ENCODE measurements around the gene SCN1B.
A peak's percentile ranks its signal among the peaks of the same experiment; 100 is the strongest.
"Not testable (repeated sequence)": the region's sequence is repeated elsewhere in the genome, so short reads cannot be mapped to it uniquely, and the experiment has no call there.

SCN1B gene

DNA sequence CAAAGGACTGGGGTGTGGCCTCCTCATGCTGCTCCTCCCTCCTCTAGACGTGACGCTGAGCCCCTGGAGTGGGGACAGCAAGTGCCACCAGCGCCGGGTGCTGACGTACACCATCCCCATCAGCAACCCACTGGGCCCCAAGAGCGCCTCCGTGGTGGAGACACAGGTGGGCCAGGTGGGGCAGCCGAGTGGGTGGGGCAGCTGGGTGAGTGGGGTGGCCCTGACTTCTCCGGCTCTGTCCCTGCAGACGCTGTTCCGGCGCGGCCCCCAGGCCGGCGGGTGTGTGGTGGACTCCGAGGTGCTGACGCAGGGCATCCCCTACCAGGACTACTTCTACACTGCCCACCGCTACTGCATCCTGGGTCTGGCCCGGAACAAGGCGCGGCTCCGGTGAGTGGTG is 11.1 kb upstream of the SCN1B start:
- DNase-seq, result no peak

DNA sequence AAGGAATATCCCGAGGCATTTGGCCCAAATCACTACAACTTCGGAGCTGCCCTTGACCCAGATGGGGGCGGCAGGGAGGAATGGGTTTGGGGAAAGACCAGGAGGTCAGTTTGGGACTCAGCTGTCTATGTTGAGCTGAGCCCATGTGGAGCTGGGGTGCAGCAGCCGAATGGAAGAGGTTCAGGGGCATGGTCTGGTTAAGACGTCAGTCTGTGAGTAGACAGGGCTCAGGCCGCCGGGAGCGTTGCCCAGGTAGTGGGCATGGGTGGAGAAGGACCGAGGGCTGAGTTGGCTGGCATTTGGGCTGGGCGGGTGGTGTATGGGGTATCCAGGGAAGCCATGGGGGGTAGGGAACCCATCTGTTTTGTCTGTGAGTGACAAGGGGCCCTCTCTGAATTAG is 9.3 kb upstream of the SCN1B start:
- no peak for DNase-seq

DNA sequence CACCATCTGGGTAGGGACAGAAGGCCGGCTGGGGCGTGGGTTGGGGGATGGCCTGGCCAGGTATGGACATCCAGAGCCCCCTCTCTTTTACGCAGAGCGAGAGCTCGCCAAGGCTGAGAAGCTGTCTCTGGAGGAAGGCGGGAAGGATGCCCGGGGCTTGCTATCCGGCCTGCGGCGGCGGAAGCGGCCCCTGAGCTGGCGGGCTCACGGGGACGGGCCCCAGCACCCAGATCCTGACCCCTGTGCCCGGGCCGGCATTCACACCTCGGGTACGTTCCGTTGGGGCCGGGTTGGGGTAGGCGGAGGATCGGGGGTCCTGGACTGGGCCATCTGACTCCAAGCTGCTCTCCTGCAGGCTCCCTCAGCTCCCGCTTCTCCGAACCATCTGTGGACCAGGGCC is 8.7 kb upstream of the SCN1B start:
- no peak for DNase-seq

DNA sequence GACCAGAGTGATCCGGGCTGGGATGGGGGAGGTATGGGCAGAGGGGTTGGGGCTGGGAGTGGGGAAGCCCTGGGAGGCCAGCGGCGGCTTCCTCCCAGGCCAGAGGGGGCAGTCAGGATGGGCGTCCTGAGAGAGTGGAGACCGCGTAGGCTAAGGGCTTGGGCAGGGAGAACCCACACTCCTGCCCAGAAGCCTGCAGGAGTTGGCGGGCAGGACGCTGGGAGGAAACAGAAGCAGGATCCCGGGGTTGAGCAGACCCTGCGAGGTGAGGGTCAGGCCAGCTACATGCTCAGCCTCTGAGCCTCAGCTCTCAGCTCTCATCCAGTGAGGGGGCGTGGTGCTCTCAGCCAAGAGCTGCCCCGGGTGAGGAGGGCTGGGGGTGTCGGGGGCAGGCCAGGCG is 7.8 kb upstream of the SCN1B start:
- no peak for DNase-seq

DNA sequence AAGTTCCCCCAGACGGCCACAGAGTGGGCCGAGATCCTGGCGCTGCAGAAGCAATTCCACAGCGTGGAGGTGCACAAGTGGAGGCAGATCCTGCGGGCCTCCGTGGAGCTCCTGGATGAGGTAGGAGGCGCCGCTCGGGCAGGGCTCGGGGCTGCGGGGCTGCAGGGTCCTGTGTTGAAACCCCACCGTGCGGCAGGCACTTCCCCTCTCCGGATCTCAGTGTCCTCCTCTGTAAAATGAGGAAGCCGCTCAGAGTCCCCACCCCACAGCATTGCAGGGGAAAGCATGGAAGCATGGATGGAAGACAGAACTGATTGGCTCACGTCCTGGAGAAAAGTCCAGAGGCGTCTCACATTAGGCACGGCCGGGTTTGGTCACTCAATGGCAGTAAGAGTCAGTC is 6.8 kb upstream of the SCN1B start:
- DNase-seq, result no peak

DNA sequence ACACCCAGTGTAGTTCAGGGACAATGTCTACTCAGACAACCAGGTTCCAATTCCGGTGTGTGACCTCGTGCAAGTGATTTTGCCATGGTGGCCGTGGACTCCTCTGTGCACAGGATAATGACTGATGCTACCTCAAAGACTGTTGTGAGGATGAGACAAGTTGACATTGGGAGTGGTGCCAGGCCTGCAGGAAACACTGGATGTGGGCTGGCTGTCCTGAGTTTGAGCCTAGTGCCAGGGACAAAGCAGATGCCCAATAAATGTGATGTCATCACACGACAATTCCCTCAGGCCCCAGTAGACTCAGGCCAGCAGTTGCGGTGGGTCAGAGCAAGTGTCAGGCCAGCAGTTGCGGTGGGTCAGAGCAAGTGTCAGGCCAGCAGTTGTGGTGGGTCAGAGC is 6.2 kb upstream of the SCN1B start:
- DNase-seq, result no peak

DNA sequence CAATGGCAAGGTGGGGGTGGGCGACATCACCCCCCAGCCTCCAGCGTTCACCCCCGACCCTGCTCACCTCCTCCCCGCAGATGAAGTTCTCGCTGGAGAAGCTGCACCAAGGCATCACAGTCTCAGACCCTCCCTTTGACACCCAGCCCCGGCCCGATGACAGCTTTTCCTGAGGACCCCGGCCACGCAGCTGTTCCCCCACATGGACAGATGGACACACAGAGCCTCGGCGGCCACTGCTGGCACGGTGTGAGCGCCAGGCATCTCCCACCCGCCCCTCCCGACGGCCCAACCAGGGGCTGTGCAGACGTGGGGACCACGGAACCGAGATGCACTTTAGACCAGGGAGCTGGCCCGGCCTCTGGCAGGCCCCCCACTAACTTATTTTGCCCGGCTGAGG is 4.3 kb upstream of the SCN1B start:
- no peak for DNase-seq

DNA sequence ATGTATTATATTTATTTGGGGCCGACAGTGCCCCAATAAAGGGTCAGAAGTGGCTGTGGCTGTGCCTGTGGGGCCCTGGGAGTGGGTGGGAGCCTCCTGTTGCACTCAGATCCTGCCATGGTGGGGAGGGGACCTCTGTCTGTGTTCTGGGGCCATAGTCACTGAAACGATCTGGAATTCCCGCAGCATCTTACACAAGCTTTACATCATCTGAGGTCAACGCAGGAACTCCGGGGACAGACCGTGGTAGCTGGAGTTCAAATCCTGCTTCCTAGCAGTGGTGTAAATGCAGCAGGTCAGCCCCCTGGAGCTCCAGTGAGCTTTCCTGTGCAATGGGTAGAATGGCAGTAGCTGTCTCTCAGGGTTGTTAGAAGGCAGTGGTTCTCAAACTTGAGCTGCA is 3.9 kb upstream of the SCN1B start:
- DNase-seq, result no peak

DNA sequence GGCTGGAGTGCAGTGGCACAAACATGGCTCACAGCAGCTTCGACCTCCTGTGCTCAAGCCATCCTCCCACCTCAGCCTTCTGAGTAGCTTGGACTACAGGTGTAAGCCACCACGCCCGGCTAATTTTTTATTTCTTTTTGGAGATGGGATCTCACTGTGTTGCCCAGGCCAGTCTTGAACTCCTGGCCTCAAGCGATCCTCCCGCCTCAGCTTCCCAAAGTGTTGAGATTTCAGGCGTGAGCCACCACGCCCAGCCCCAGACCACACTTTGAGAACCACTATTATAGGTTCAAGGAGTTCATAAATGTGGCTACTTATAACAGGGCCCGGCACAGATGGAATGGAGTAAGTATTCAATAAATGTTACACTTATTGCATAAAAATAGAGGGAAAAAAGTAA is 3.3 kb upstream of the SCN1B start:
- DNase-seq, result no peak

DNA sequence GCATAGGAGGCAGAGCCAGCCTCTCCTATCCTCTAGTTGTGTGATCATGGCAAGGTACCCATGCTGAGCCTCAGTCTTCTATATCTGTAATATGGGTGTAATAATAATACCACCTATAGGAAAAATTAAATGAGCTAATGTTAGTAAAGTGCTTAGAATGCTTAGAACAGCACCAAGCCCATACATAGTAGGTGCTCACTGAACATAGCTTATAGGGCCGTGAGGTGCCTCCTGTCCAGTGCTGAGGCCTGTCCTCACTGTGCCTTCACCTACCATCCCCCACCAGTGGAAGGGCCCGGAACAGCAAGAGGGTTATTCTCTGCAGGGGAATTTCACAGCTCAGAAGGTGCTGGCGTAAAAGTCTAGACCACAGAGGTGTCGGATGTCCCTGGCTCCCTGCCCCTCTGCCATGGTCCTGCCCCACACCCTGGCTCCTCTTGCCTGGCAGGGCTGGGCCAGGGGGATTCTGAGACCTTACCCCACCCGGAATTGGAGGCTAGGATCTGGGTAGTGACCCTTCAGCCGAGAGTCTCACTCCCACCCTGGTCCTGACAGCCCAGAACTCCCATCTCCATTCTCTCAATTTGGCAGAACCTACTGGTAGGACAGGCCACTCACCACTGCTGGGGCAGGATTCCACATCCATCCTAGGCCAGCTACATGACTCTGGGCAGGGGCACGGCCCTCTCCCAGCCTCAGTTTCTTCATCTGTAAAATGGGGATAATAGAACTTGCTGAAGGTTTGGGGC is 2.2 kb upstream of the SCN1B start:
- no peak for DNase-seq

DNA sequence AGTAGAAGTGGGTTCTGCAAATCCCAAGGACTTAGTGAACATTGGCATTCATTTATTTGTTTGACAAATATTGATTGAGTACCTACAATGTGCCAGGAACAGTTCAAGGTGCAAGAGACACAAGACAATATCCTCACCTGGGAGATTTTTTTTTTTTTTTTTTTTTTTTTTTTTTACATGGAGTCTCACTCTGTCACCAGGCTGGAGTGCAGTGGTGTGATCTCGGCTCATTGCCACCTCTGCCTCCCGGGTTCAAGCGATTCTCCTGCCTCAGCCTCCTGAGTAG is 1.7 kb upstream of the SCN1B start:
- not testable (repeated sequence) for DNase-seq

DNA sequence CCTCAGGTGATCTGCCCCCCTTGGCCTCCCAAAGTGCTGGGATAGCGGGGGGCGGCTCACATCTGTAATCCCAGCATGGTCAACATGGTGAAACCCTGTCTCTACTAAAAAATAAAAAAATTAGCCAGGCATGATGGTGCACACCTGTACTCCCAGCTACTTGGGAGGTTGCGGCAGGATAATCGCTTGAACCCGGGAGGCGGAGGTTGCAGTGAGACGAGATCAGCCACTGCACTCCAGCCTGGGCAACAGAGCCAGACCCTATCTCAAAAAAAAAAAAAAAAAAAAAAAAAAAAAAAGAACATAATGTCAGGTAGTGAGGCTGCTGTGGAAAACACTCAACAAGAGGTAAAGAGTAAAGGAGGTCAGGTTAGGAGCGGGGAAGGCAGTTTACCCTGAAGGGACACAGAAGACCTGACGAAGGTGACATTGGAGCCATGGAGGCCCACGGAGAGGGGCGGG is 964 bp upstream of the SCN1B start:
- not testable (repeated sequence) for DNase-seq

DNA sequence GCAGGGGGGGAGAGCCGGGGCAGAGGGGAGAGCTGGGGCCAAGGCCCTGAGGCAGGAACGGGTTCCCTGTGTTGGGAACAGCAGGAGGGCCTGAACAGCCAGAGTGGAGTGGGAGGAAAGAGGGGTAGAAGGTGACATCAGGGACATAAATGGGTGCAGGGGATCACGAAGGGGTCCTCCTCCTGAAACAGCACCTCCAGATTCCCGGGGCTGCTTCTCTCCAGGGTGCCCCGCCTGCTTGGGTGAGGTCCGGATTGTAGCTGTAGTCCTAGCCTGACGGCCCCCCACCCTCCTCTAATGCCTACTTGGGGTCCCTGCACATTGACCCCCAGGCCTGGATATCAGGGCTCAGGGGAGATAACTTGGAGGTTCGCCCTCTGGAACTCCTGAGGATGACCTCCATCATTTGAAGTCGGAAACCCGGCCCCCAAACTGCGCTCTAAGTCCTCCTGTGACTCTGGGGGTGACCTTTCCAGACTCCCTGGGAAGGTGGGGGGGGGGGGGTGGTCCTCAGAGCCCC is 473 bp upstream of the SCN1B start:
- DNase-seq, result no peak

DNA sequence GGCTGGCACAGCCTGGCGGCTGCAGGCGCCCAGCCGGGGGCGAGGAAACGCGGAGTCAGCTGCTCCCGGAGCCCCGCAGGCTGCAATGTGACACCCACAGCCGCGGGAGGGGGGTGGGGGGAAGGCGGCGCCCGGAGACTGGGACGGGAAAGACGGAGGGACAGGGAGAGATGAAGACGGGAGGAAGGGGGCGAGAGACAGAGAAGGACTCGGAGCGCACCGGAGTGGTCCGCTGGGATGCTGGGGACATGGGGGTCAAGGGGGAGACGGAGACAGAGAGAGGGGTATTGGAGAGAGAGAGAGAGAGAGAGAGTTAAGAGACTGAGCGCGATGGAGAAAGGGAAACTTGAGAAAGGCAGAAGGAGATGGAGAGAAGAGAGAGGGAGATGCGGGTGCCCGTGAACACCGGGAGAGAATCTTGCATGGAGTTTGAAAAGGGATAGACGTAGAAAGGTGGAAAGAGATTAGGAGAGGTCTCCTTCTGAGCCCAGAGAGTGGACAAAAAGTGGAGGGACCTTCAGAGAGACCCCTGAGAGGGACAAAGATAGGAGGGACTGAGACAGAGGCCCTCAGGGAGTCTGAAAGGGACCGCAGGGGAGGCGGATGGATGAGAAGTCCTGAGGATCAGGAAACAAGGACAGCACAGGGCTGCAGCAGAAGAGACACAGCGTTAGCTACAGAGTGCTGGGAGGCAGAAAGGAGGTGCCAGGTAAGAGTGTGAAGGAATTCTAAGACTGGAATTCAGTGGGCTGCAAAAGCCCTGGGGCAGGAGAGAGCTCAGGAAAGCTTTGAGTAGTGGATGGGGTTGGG is 1.0 kb downstream of the SCN1B start:
- peak; percentile 27 for DNase-seq

DNA sequence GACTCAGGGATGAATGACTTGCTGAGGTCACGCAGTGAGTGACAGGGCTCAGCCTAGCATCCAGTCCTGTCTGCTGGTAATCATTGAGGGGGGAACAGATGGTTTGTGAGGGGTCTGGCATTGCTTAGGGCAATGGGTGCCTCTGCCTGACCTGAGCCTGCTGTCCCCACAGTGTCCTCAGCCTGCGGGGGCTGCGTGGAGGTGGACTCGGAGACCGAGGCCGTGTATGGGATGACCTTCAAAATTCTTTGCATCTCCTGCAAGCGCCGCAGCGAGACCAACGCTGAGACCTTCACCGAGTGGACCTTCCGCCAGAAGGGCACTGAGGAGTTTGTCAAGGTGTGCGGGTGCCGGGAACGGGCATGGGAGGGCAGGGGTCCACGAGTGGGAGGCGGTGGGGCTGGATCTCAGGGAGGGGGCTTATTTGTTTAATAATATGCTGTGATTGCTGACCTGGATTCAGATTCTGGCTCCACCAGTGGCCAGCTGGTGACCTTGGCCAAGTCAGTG is 2.1 kb downstream of the SCN1B start:
- DNase-seq, result no peak

DNA sequence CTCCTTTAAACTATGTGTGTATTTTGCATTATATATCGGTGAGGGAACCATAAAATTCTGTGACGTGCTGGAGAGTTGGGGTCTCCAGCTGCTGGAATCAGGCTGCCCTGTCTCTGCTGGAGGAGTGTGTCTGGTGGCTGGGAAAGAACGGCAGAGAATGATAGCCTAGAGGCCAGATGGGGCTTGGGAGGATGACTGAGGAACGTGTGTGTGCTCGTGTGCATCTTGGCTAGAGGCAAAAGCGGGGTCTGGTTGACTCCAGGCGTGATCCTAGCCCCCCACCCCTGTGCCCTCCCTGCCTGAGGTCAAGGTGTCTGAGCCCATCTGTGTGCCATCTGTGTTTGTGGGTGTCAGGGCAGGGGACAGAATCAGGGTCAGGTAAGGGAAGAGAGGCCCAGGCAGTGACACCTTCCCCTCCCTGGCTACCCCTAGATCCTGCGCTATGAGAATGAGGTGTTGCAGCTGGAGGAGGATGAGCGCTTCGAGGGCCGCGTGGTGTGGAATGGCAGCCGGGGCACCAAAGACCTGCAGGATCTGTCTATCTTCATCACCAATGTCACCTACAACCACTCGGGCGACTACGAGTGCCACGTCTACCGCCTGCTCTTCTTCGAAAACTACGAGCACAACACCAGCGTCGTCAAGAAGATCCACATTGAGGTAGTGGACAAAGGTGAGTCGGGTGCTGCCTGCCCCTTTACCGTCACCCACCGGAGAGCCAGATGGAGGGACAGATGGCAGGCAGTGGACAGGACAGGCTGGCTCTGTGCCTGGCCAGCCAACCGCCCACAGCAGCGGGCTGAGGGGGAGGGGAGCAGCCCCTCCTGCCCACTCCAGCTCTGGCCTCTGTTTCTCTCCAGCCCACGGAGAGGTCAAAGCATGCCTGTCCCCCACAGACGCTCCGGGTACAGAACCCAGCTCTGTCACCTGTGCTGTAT is 3.1 kb downstream of the SCN1B start:
- no peak for DNase-seq

DNA sequence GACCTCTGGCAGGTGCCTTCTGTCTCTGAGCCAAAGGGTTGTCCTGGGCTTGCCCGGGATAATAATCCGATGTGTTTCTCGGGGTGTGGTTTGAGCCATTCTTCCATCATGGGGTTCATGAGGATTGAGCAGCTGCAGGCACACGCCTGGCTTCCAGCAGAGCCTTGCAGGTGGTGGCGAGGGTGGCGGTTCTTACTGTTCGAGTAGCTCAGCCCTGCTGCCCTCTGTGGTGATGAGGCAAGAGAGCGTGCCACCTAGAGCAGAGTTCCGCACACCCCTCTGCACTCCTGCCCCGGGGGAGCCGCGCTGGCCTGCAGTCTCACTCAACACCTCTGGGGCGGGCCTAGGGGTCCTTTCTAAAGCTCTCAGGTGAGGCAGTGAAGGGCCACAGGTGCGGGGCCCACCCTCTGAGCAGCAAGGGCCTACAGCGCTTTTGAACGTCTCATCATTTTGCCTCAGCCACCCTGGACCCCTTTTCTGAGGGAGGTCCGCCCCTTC is 3.8 kb downstream of the SCN1B start:
- DNase-seq, result no peak

DNA sequence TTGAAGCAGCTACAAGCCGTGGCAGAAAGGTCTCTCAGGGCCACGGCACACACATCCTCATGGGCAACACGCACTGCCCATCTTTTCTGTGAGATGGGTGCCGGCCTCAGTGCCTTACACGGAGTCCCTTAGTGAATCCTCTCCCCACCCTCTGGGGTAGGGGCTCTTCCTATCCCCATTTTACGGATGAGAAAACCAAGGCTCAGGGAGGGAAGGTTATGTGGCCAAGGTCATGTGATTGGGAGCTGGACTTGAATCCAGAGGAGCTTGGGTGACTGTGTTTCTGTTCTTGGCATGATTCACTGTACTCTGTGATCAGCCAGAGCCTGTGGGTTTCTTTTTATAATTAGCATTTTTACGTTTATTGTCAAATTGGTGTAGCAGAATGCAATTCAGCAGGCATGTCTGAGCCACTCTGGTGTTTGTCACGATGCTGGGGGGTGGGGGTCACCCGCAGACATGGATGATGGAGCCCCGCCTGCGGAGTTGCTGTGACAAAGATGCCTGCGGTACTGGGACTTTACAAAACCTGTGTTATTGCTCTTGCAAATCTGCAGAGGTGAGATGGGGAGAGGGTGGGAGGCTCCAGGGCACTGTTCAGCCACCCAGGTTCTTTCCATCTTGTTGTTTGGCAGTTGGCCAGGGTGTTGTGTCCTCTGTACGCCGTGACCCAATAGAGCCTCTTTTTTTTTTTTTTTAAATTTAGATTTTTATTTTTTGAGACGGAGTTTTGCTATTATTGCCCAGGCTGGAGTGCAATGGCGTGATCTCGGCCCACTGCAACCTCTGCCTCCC is 4.5 kb downstream of the SCN1B start:
- DNase-seq, result no peak

DNA sequence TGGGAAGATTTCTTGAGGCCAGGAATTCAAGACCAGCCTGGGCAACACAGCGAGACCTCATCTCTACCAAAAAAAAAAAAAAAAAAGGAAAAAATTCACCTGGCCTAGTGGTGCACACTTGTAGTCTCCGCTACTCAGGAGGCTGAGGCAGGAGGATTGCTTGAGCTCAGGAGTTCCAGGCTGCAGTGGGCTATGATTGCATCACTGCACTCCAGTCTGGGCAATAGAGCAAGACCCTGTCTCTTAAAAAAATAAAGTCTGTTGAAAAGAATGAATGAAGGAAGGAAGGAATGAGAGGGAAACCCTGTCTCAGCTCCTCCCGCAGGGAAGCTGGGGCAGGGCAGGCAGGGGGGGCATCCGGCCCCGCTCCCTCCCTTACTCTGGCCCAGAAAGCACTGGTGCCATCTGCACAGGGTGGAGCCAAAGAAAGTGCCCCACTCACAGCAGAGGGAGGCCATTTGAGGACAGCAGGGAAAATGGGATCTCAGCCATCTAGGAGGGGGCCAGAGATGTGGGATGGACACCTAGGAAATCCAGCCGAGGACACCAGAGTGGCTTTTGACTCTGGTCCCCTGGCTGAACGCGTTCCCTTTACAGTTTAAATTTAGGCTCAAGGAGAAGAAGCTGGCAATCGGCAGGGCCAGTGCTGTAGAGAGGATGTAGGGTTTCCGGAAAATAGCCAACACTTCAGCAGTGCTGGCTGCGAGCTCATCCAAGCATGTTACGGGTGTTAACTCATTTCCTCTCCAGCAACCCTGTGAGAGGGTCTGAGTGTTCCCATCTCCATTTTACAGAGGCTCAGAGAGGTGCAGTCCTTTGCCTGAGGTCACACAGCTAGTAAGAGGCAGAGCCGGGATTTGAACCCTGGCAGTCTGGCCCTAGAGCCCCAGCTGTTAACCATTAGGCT is 7.7 kb downstream of the SCN1B start:
- peak; percentile 34 for DNase-seq

DNA sequence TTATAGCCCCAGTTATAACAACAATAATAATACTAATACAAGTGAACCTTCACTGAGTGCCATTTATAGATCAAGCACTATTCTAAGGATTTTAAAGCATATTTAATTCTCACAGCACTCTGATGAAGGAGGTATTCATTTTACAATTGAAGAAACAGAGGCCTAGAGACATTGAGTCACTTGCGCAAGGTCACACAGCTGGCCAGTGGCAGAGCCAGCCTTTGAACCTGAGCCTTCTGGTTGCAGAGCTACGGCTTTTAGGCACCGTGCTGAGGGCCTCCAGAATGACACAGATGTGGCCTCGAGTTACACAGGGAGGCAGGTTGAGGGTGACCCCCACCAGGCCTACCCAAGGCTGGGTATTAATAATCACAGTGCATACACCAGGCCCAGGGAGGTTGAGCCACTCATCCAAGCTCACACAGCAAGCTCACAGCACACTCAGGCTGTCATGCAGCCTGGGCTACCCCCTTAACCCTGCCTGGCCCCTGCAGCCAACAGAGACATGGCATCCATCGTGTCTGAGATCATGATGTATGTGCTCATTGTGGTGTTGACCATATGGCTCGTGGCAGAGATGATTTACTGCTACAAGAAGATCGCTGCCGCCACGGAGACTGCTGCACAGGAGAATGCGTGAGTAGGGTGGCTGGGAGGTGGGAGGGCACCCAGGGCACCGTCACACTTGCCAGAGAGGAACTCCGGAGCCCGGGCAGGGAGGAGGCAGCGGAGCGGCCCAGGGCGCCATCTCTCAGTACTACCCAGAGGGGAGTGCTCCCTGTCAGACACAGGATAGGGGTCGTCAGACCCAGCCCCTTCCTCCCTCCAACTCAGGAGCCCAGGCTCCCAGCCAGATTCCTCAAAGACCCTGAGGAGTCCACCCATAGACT is 8.6 kb downstream of the SCN1B start:
- DNase-seq, result no peak

All from midbrain (tissue), 1 donor.